ENCODE measurements around the gene TMEM255B. TPM values are rescaled to one million over a fixed set of nuclear protein-coding genes. Genes with fewer than 3 reads are reported as not detected.

TMEM255B gene
- total and polyA plus RNA-seq, 7 experiments from 2014 or later: 0.08 to 3.3 (median 1.3) TPM; not detected in 1

GRCh38 chr13:113759525-113760137, 605 bp downstream of the TMEM255B start:
- Mint-ChIP-seq H3K36me3 (no peaks in the 10 kb centered on the region), H3K27me3 (peaks cover 37 to 63% (median 51%) of the 10 kb centered on the region in 5 donors), H3K4me1 (peaks cover 13 to 21% (median 16%) of the 10 kb centered on the region in 7 donors), H3K4me3 (peak overlapping the region; percentile 84 to 97 (median 92)), H3K9me3 (peaks cover 0 to 4% (median 0%) of the 10 kb centered on the region in 11 donors), H3K27ac (peak overlapping the region in 4 of 9 donors; percentile 35 to 84 (median 59))
- ATAC-seq: no peak
- no peaks in the 10 kb centered on the region for H3K9me3 ChIP-seq (ENCODE audit: control insufficient read depth in 2 of 3, low read length in 3 of 3)
- no peak overlapping the region for H3K27ac ChIP-seq (ENCODE audit: low read depth, low read length)
- H3K4me3 ChIP-seq (ENCODE audit: low read length): peak overlapping the region; percentile 43
- ChIA-PET POLR2A (no interaction called here), CTCF (no interaction called here)
- no peaks in the 10 kb centered on the region for H3K36me3 ChIP-seq (ENCODE audit: control insufficient read depth in 2 of 3, insufficient read depth in 3 of 3, low read length in 3 of 3)
- intact Hi-C loops (cut with micrococcal nuclease): loop anchor here in 1 of 2 donors (2.0 kb wide), 1 partner anchor 19 kb away; no protein-coding TSS in a partner anchor
- peak in 2 of 9 donors; percentile 2 to 10 for DNase-seq
- peaks cover 4 to 14% of the 10 kb centered on the region in 2 donors for H3K27me3 ChIP-seq (ENCODE audit: control insufficient read depth in 2 of 2, insufficient read depth in 2 of 2, low read length in 2 of 2)
- peaks cover 6 to 14% of the 10 kb centered on the region in 2 donors for H3K4me1 ChIP-seq (ENCODE audit: control insufficient read depth in 2 of 2, insufficient read depth in 2 of 2, low read length in 2 of 2)

GRCh38 chr13:113761136-113761535, 2.1 kb downstream of the TMEM255B start:
- Histone ChIP-seq H3K4me1 (ENCODE audit: control insufficient read depth in 2 of 2, insufficient read depth in 2 of 2, low read length in 2 of 2) (peaks cover 6 to 14% of the 10 kb centered on the region in 2 donors), H3K36me3 (ENCODE audit: control insufficient read depth in 2 of 3, insufficient read depth in 3 of 3, low read length in 3 of 3) (no peaks in the 10 kb centered on the region), H3K27me3 (ENCODE audit: control insufficient read depth in 2 of 2, insufficient read depth in 2 of 2, low read length in 2 of 2) (peaks cover 4 to 14% of the 10 kb centered on the region in 2 donors), H3K4me3 (ENCODE audit: low read length) (no peak overlapping the region), H3K27ac (ENCODE audit: low read depth, low read length) (no peak overlapping the region), H3K9me3 (ENCODE audit: control insufficient read depth in 2 of 3, low read length in 3 of 3) (no peaks in the 10 kb centered on the region)
- H3K27me3 Mint-ChIP-seq: peaks cover 37 to 63% (median 47%) of the 10 kb centered on the region in 5 donors
- POLR2A ChIA-PET: no interaction called here
- no peak overlapping the region for H3K4me3 Mint-ChIP-seq
- intact Hi-C loops (cut with micrococcal nuclease): no loop called here
- H3K9me3 Mint-ChIP-seq: peaks cover 0 to 4% (median 0%) of the 10 kb centered on the region in 11 donors
- H3K27ac Mint-ChIP-seq: peak overlapping the region in 1 of 9 donors; percentile 59
- CTCF ChIA-PET: interaction anchor here (0.6 kb wide), 1 partner anchor 362 kb away, joined by 3 read pairs; no protein-coding TSS in a partner anchor
- no peak for DNase-seq
- H3K36me3 Mint-ChIP-seq: no peaks in the 10 kb centered on the region
- peaks cover 13 to 21% (median 16%) of the 10 kb centered on the region in 7 donors for H3K4me1 Mint-ChIP-seq
- no peak for ATAC-seq

GRCh38 chr13:113762075-113762474, 3.0 kb downstream of the TMEM255B start:
- Histone ChIP-seq H3K27ac (ENCODE audit: low read depth, low read length) (no peak overlapping the region), H3K4me1 (ENCODE audit: control insufficient read depth in 2 of 2, insufficient read depth in 2 of 2, low read length in 2 of 2) (peaks cover 6 to 14% of the 10 kb centered on the region in 2 donors), H3K4me3 (ENCODE audit: low read length) (no peak overlapping the region), H3K9me3 (ENCODE audit: control insufficient read depth in 2 of 3, low read length in 3 of 3) (no peaks in the 10 kb centered on the region), H3K27me3 (ENCODE audit: control insufficient read depth in 2 of 2, insufficient read depth in 2 of 2, low read length in 2 of 2) (peaks cover 4 to 14% of the 10 kb centered on the region in 2 donors), H3K36me3 (ENCODE audit: control insufficient read depth in 2 of 3, insufficient read depth in 3 of 3, low read length in 3 of 3) (no peaks in the 10 kb centered on the region)
- peaks cover 10 to 21% (median 15%) of the 10 kb centered on the region in 7 donors for H3K4me1 Mint-ChIP-seq
- H3K4me3 Mint-ChIP-seq: no peak overlapping the region
- H3K36me3 Mint-ChIP-seq: no peaks in the 10 kb centered on the region
- H3K27me3 Mint-ChIP-seq: peaks cover 37 to 59% (median 47%) of the 10 kb centered on the region in 5 donors
- DNase-seq: no peak
- CTCF ChIA-PET: no interaction called here
- H3K9me3 Mint-ChIP-seq: peaks cover 0 to 4% (median 0%) of the 10 kb centered on the region in 11 donors
- intact Hi-C loops (cut with micrococcal nuclease): no loop called here
- no peak for ATAC-seq
- H3K27ac Mint-ChIP-seq: no peak overlapping the region
- POLR2A ChIA-PET: no interaction called here

GRCh38 chr13:113762538-113762937, 3.5 kb downstream of the TMEM255B start:
- H3K27me3 ChIP-seq (ENCODE audit: control insufficient read depth in 2 of 2, insufficient read depth in 2 of 2, low read length in 2 of 2): peaks cover 4 to 14% of the 10 kb centered on the region in 2 donors
- peaks cover 6 to 14% of the 10 kb centered on the region in 2 donors for H3K4me1 ChIP-seq (ENCODE audit: control insufficient read depth in 2 of 2, insufficient read depth in 2 of 2, low read length in 2 of 2)
- ATAC-seq (no peak), DNase-seq (no peak)
- no peaks in the 10 kb centered on the region for H3K9me3 ChIP-seq (ENCODE audit: control insufficient read depth in 2 of 3, low read length in 3 of 3)
- ChIA-PET CTCF (no interaction called here), POLR2A (no interaction called here)
- H3K4me3 ChIP-seq (ENCODE audit: low read length): no peak overlapping the region
- Mint-ChIP-seq H3K36me3 (no peaks in the 10 kb centered on the region), H3K4me1 (peaks cover 10 to 21% (median 13%) of the 10 kb centered on the region in 7 donors), H3K4me3 (no peak overlapping the region), H3K27me3 (peaks cover 37 to 56% (median 47%) of the 10 kb centered on the region in 5 donors), H3K9me3 (peaks cover 0 to 4% (median 0%) of the 10 kb centered on the region in 11 donors), H3K27ac (no peak overlapping the region)
- no peaks in the 10 kb centered on the region for H3K36me3 ChIP-seq (ENCODE audit: control insufficient read depth in 2 of 3, insufficient read depth in 3 of 3, low read length in 3 of 3)
- intact Hi-C loops (cut with micrococcal nuclease): no loop called here
- H3K27ac ChIP-seq (ENCODE audit: low read depth, low read length): no peak overlapping the region

- no peaks in the 10 kb centered on the region for H3K36me3 ChIP-seq (ENCODE audit: control insufficient read depth in 2 of 3, insufficient read depth in 3 of 3, low read length in 3 of 3)
- peaks cover 6 to 13% of the 10 kb centered on the region in 2 donors for H3K4me1 ChIP-seq (ENCODE audit: control insufficient read depth in 2 of 2, insufficient read depth in 2 of 2, low read length in 2 of 2)
- Mint-ChIP-seq H3K27me3 (peaks cover 37 to 50% (median 43%) of the 10 kb centered on the region in 5 donors), H3K4me1 (peaks cover 10 to 20% (median 13%) of the 10 kb centered on the region in 7 donors), H3K36me3 (no peaks in the 10 kb centered on the region), H3K4me3 (no peak overlapping the region), H3K9me3 (peaks cover 0 to 4% (median 0%) of the 10 kb centered on the region in 11 donors), H3K27ac (no peak overlapping the region)
- no peak overlapping the region for H3K27ac ChIP-seq (ENCODE audit: low read depth, low read length)
- no peak overlapping the region for H3K4me3 ChIP-seq (ENCODE audit: low read length)
- intact Hi-C loops (cut with micrococcal nuclease): no loop called here
- no peak for DNase-seq
- ChIA-PET CTCF (no interaction called here), POLR2A (no interaction called here)
- no peaks in the 10 kb centered on the region for H3K9me3 ChIP-seq (ENCODE audit: control insufficient read depth in 2 of 3, low read length in 3 of 3)
- peaks cover 4 to 10% of the 10 kb centered on the region in 2 donors for H3K27me3 ChIP-seq (ENCODE audit: control insufficient read depth in 2 of 2, insufficient read depth in 2 of 2, low read length in 2 of 2)
- ATAC-seq: no peak
These were observed 4.2 kb downstream of the TMEM255B start for GRCh38 chr13:113763254-113763653.

GRCh38 chr13:113763961-113764792, 5.2 kb downstream of the TMEM255B start:
- Mint-ChIP-seq H3K9me3 (peaks cover 0 to 4% (median 0%) of the 10 kb centered on the region in 11 donors), H3K4me3 (no peak overlapping the region), H3K36me3 (no peaks in the 10 kb centered on the region), H3K27me3 (peaks cover 37 to 49% (median 43%) of the 10 kb centered on the region in 5 donors), H3K27ac (no peak overlapping the region), H3K4me1 (peaks cover 6 to 17% (median 9%) of the 10 kb centered on the region in 7 donors)
- ChIA-PET CTCF (no interaction called here), POLR2A (no interaction called here)
- no peak for DNase-seq
- H3K36me3 ChIP-seq (ENCODE audit: control insufficient read depth in 2 of 3, insufficient read depth in 3 of 3, low read length in 3 of 3): no peaks in the 10 kb centered on the region
- no peak for ATAC-seq
- peaks cover 4 to 8% of the 10 kb centered on the region in 2 donors for H3K27me3 ChIP-seq (ENCODE audit: control insufficient read depth in 2 of 2, insufficient read depth in 2 of 2, low read length in 2 of 2)
- H3K9me3 ChIP-seq (ENCODE audit: control insufficient read depth in 2 of 3, low read length in 3 of 3): no peaks in the 10 kb centered on the region
- H3K4me3 ChIP-seq (ENCODE audit: low read length): no peak overlapping the region
- peaks cover 6 to 8% of the 10 kb centered on the region in 2 donors for H3K4me1 ChIP-seq (ENCODE audit: control insufficient read depth in 2 of 2, insufficient read depth in 2 of 2, low read length in 2 of 2)
- intact Hi-C loops (cut with micrococcal nuclease): no loop called here
- H3K27ac ChIP-seq (ENCODE audit: low read depth, low read length): no peak overlapping the region
